Mononuclear cell (primary cell): ENCODE data around the gene FGF2. TPM values are rescaled to one million over a fixed set of nuclear protein-coding genes. Genes with fewer than 3 reads are reported as not detected.

ENCODE experiments used
- H3K27me3 ChIP-seq: 2 replicates; pipeline ENCODE4 v1.6.0; 2011; ENCODE audit warnings: low read length, control low read depth; ENCODE audit not compliant: insufficient read depth
- H3K4me1 ChIP-seq: 2 replicates; pipeline ENCODE4 v1.5.1; 2011; ENCODE audit warnings: mild to moderate bottlenecking, low read length, control low read depth; ENCODE audit not compliant: insufficient read depth
- H3K4me3 ChIP-seq: 2 replicates; pipeline ENCODE4 v1.5.1; 2011; ENCODE audit warnings: mild to moderate bottlenecking, low read length, moderate library complexity
- H3K9me3 ChIP-seq: 2 replicates; pipeline ENCODE4 v1.5.1; 2011; ENCODE audit warnings: low read depth, mild to moderate bottlenecking, control low read depth, low read length
- total RNA-seq: library from RNA; depleted of rRNA; stranded (reverse); fragments of >200 nt; gene quantifications from one replicate; pipeline ENCODE4 v1.2.3, GENCODE V29; 2012

FGF2 gene
- total RNA-seq, 1 donor, result 0.31 TPM

- no peak overlapping the region for H3K4me3 ChIP-seq
- H3K4me1 ChIP-seq, result no peaks in the 10 kb centered on the region
- H3K9me3 ChIP-seq, result no peaks in the 10 kb centered on the region
- H3K27me3 ChIP-seq, result no peaks in the 10 kb centered on the region
These were observed 56.5 kb downstream of the FGF2 start for GRCh38 chr4:122882857-122883735.

DNA sequence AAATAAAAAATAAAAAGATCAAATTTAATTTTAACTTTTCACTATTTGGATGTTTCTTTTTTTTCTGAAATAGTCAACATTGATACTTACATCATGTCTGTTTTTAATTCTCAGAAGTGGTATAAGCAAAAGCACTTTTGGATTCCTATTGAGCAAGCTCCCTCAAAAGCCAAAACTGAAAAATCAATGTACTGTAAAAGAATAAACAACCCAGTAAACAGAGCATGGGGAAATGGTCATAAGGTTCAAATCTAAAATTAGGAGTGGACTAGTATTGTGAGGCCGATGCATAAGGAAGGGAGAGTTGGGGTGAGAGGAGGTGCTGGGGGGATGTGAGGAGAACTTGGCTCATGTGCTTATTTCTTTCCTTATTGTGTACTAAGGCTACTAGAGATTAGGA is 57.9 kb downstream of the FGF2 start:
- Histone ChIP-seq H3K9me3 (no peaks in the 10 kb centered on the region), H3K27me3 (no peaks in the 10 kb centered on the region), H3K4me3 (no peak overlapping the region), H3K4me1 (no peaks in the 10 kb centered on the region)

DNA sequence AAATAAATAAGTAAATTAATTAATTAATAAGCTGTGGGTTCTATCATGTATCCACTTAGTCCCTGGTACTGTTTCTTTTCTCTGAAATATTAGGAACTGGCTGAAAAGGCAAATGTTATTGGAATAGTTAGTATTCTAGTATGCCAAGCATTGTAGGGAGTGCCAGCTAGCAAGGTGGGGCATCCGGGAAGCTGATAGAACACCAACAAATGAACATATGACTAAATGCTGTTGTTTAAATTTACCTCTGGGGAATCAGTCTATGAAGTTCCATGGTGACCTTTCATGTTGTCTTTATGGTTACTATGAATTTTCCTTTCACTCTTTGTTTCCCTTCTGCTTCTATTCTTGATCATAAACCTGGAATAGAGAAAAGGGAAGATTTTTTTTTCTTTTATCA is 63.1 kb downstream of the FGF2 start:
- Histone ChIP-seq H3K4me3 (no peak overlapping the region), H3K4me1 (no peaks in the 10 kb centered on the region), H3K9me3 (no peaks in the 10 kb centered on the region), H3K27me3 (no peaks in the 10 kb centered on the region)

- Histone ChIP-seq H3K27me3 (no peaks in the 10 kb centered on the region), H3K4me1 (no peaks in the 10 kb centered on the region), H3K4me3 (no peak overlapping the region), H3K9me3 (no peaks in the 10 kb centered on the region)
These were observed 63.6 kb downstream of the FGF2 start for GRCh38 chr4:122890147-122890795.

DNA sequence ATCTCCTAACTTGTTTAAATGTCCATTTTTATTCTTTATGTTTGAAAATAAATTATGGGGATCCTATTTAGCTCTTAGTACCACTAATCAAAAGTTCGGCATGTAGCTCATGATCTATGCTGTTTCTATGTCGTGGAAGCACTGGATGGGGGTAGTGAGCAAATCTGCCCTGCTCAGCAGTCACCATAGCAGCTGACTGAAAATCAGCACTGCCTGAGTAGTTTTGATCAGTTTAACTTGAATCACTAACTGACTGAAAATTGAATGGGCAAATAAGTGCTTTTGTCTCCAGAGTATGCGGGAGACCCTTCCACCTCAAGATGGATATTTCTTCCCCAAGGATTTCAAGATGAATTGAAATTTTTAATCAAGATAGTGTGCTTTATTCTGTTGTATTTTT is 68.2 kb downstream of the FGF2 start:
- Histone ChIP-seq H3K27me3 (no peaks in the 10 kb centered on the region), H3K9me3 (no peaks in the 10 kb centered on the region), H3K4me3 (no peak overlapping the region), H3K4me1 (no peaks in the 10 kb centered on the region)

- Histone ChIP-seq H3K9me3 (no peaks in the 10 kb centered on the region), H3K4me3 (no peak overlapping the region), H3K27me3 (no peaks in the 10 kb centered on the region), H3K4me1 (no peaks in the 10 kb centered on the region)
These were observed 68.8 kb downstream of the FGF2 start for GRCh38 chr4:122895336-122895995.

GRCh38 chr4:122896270-122896669 is 69.6 kb downstream of the FGF2 start:
- Histone ChIP-seq H3K27me3 (no peaks in the 10 kb centered on the region), H3K4me3 (no peak overlapping the region), H3K9me3 (no peaks in the 10 kb centered on the region), H3K4me1 (no peaks in the 10 kb centered on the region)

- no peaks in the 10 kb centered on the region for H3K9me3 ChIP-seq
- H3K27me3 ChIP-seq, result no peaks in the 10 kb centered on the region
- H3K4me3 ChIP-seq, result no peak overlapping the region
- H3K4me1 ChIP-seq, result no peaks in the 10 kb centered on the region
These were observed 71.9 kb downstream of the FGF2 start for GRCh38 chr4:122898370-122899150.

- Histone ChIP-seq H3K4me1 (no peaks in the 10 kb centered on the region), H3K27me3 (no peaks in the 10 kb centered on the region), H3K9me3 (no peaks in the 10 kb centered on the region), H3K4me3 (no peak overlapping the region)
These were observed 73.1 kb downstream of the FGF2 start for GRCh38 chr4:122899682-122900081.

DNA sequence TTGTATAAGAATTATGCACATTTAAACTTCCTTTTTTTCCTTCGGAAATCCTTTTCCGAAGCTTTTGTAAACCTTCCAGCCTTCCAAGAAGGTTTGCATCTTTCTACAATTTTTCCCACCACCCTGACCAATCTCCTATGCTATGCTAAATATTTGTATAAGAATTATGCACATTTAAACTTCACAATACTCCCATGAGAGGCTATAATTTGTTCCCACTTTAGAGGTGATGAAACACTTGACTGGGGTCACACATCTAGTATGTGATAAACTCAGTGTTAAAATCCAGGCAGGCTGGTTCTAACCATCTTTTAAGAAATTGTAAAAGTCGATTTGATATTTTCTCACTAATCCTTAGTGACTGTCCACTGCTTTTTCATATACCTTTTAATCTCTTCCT is 73.7 kb downstream of the FGF2 start:
- no peaks in the 10 kb centered on the region for H3K9me3 ChIP-seq
- H3K4me3 ChIP-seq, result no peak overlapping the region
- no peaks in the 10 kb centered on the region for H3K27me3 ChIP-seq
- H3K4me1 ChIP-seq, result no peaks in the 10 kb centered on the region

DNA sequence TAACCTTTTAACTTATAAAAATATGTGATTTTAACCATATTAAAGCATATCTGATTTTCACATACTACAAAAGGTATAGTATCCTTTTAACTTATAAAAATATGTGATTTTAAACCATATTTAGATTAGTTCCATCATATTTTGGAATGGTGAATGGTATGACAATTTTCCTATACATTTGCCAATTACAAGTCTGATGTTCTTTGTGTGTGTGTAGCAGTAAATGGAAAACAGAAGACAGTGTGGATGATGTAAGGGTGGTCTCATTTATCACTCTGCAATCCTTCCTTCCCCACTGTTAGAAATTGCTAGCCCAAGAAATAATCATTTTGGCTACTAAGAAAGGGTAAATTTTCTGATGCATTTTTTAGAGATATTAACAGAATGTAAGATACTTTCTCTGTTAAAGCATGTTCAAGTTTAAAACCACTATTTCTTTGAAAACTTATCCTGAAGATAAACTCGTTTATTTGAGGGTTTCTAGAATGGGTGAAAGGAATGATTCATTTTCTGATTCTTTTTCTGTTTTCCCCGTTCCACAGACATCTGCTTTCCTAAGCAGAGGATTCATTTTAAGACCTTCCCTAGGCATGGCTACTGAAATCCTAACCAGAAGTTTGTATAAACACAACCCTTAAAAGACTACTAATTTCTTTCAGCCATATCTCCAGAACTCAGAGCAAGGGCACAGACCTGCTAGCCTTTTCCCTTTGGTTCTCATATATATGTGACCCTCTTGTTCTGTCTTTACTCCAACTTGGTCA is 74.8 kb downstream of the FGF2 start:
- Histone ChIP-seq H3K9me3 (no peaks in the 10 kb centered on the region), H3K4me1 (no peaks in the 10 kb centered on the region), H3K27me3 (no peaks in the 10 kb centered on the region), H3K4me3 (no peak overlapping the region)

DNA sequence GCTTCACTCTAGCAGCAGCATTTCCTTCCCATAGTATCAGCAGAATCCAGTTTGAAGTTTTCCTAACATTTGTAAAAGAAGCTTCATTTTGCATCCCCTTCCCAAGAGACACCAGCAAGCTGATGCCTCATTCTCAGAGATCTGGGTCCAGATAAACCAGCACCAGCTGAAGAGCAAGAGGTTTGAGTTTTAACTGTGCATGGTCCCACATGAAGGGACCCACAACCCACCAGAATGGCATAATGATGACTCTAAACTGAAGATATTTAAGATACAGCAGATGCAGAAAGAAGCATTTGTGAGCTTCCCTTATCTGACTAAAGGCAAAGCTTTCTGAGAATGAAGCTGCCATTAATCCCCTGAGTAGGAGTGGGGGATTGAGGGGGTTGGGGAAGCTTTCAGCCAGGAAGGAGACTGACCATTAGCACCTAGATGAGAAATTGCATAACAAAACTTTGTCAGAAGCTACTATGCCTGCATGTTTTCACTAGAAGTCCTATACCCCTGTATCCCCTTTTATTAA is 77.2 kb downstream of the FGF2 start:
- Histone ChIP-seq H3K27me3 (no peaks in the 10 kb centered on the region), H3K4me3 (no peak overlapping the region), H3K4me1 (no peaks in the 10 kb centered on the region), H3K9me3 (no peaks in the 10 kb centered on the region)

DNA sequence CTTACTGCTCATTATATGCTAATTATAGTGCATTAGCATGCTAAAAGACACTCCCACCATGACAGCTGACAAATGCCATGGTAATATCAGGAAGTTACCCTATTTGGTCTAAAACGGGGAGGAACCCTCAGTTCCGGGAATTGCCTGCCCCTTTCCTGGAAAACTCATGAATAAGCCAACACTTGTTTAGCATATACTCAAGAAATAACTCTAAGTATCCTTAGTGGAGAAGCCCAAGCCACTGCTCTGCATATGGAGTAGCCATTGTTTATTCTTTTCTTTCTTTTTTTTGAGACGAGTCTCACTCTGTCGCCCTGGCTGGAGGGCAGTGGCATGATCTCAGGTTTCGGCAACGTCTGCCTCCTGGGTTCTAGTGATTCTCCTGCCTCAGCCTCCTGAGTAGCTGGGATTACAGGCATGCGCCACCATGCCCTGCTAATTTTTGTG is 80.3 kb downstream of the FGF2 start:
- Histone ChIP-seq H3K9me3 (no peaks in the 10 kb centered on the region), H3K4me1 (no peaks in the 10 kb centered on the region), H3K27me3 (no peaks in the 10 kb centered on the region), H3K4me3 (no peak overlapping the region)

- H3K4me3 ChIP-seq, result no peak overlapping the region
- H3K9me3 ChIP-seq, result no peaks in the 10 kb centered on the region
- no peaks in the 10 kb centered on the region for H3K27me3 ChIP-seq
- H3K4me1 ChIP-seq, result no peaks in the 10 kb centered on the region
These were observed 81.6 kb downstream of the FGF2 start for GRCh38 chr4:122908223-122908622.
